HepG2 (cell line): Measurements from ENCODE around the gene PAK1IP1. TPM values are rescaled to one million over a fixed set of nuclear protein-coding genes. Genes with fewer than 3 reads are reported as not detected.

Source experiments
- ARID3A ChIP-seq: IDR thresholded peaks from 2 replicates; pipeline ENCODE4 v1.6.1; 2012; ENCODE audit warnings: low read depth, low read length, improper control_type of control experiment
- FOXO4 ChIP-seq: sonication (generic); formaldehyde crosslinking; conservative IDR thresholded peaks from 2 replicates; pipeline ENCODE4 v1.8.1; 2023; ENCODE audit warnings: missing genetic modification reagents
- KDM5B ChIP-seq: sonication (generic); formaldehyde crosslinking; IDR thresholded peaks from 2 replicates; pipeline ENCODE4 v1.4.0; 2020; ENCODE audit warnings: missing genetic modification reagents, mild to moderate bottlenecking, borderline replicate concordance
- KLF16 ChIP-seq, 2 experiments: sonication (generic) in 1 of 2; formaldehyde crosslinking in 1 of 2; IDR thresholded peaks; 2 replicates each; pipeline versions ENCODE4 v1.6.1 to v1.8.0; 2016 to 2023; ENCODE audit warnings: missing genetic modification reagents in 2 of 2, missing compliant biosample characterization in 1 of 2
- MBD4 ChIP-seq: IDR thresholded peaks from 2 replicates; pipeline ENCODE4 v1.6.1; 2012; ENCODE audit warnings: low read length, inconsistent platforms, borderline replicate concordance
- MTA3 ChIP-seq: sonication (generic); formaldehyde crosslinking; IDR thresholded peaks from 2 replicates; pipeline ENCODE4 v1.4.0; 2020; ENCODE audit warnings: missing genetic modification reagents
- MXD1 ChIP-seq: sonication (generic); formaldehyde crosslinking; IDR thresholded peaks from 2 replicates; pipeline ENCODE4 v1.4.0; 2020; ENCODE audit warnings: mild to moderate bottlenecking, missing genetic modification reagents
- PPARG ChIP-seq: conservative IDR thresholded peaks from 2 replicates; pipeline ENCODE4 v1.6.1; 2016; ENCODE audit warnings: missing biosample characterization, missing genetic modification reagents
- RAD51 ChIP-seq: fragments of 450-650 bp; IDR thresholded peaks from 2 replicates; pipeline ENCODE4 v1.6.1; 2016; ENCODE audit warnings: borderline replicate concordance
- RBAK ChIP-seq: sonication (generic); formaldehyde crosslinking; IDR thresholded peaks from 2 replicates; pipeline ENCODE4 v1.5.1; 2020; ENCODE audit warnings: mild to moderate bottlenecking, missing genetic modification reagents
- TERF1 ChIP-seq: sonication (generic); formaldehyde crosslinking; IDR thresholded peaks from 2 replicates; pipeline ENCODE4 v1.8.0; 2022; ENCODE audit warnings: mild to moderate bottlenecking, missing genetic modification reagents, moderate library complexity
- THAP11 ChIP-seq: IDR thresholded peaks from 2 replicates; pipeline ENCODE4 v1.6.1; 2016; ENCODE audit warnings: missing biosample characterization, missing genetic modification reagents
- THRA ChIP-seq: sonication (generic); formaldehyde crosslinking; IDR thresholded peaks from 2 replicates; pipeline ENCODE4 v1.4.0; 2020; ENCODE audit warnings: missing genetic modification reagents, borderline replicate concordance
- ZBTB42 ChIP-seq: sonication (generic); formaldehyde crosslinking; IDR thresholded peaks from 2 replicates; pipeline ENCODE4 v1.5.0; 2020; ENCODE audit warnings: mild to moderate bottlenecking, missing genetic modification reagents
- ZNF10 ChIP-seq: sonication (generic); formaldehyde crosslinking; IDR thresholded peaks from 2 replicates; pipeline ENCODE4 v1.4.0; 2020; ENCODE audit warnings: mild to moderate bottlenecking, low read depth, missing genetic modification reagents, borderline replicate concordance
- ZNF20 ChIP-seq: sonication (generic); formaldehyde crosslinking; IDR thresholded peaks from 2 replicates; pipeline ENCODE4 v1.4.0; 2020; ENCODE audit warnings: mild to moderate bottlenecking, moderate library complexity, missing genetic modification reagents
- ZNF382 ChIP-seq: sonication (generic); formaldehyde crosslinking; IDR thresholded peaks from 2 replicates; pipeline ENCODE4 v1.5.0; 2020; ENCODE audit warnings: missing genetic modification reagents, mild to moderate bottlenecking, borderline replicate concordance
- ZNF432 ChIP-seq: sonication (generic); formaldehyde crosslinking; IDR thresholded peaks from 2 replicates; pipeline ENCODE4 v1.5.0; 2020; ENCODE audit warnings: missing genetic modification reagents, mild to moderate bottlenecking, borderline replicate concordance
- ZNF562 ChIP-seq: sonication (generic); formaldehyde crosslinking; IDR thresholded peaks from 2 replicates; pipeline ENCODE4 v1.8.0; 2022; ENCODE audit warnings: missing genetic modification reagents, borderline replicate concordance
- ZNF597 ChIP-seq: sonication (generic); formaldehyde crosslinking; IDR thresholded peaks from 2 replicates; pipeline ENCODE4 v1.5.0; 2020; ENCODE audit warnings: missing genetic modification reagents
- ZNF790 ChIP-seq: sonication (generic); formaldehyde crosslinking; IDR thresholded peaks from 2 replicates; pipeline ENCODE4 v1.8.0; 2022; ENCODE audit warnings: missing genetic modification reagents, mild to moderate bottlenecking, borderline replicate concordance
- polyA plus RNA-seq, 8 experiments: library from polyadenylated mRNA; depleted of rRNA in 3 of 8; stranded (reverse) in 7 of 8; unstranded in 1 of 8; fragments of >200 nt; fragmentation: Illumina TruSeq in 4 of 8; extraction: Trizol in 4 of 8; gene quantifications; 2 replicates each; pipeline versions ENCODE4 v1.2.1 to v1.2.3, GENCODE V29; 2011 to 2016; ENCODE audit warnings: low read depth in 4 of 8, missing spikeins in 1 of 8, mixed read lengths in 1 of 8; ENCODE audit not compliant: insufficient read depth in 1 of 8
- total RNA-seq, 5 experiments: library from RNA; depleted of rRNA; stranded (reverse); fragments of >200 nt; fragmentation: Illumina TruSeq; extraction: Trizol; gene quantifications; 2 replicates each; pipeline ENCODE4 v1.2.3, GENCODE V29; 2016; ENCODE audit warnings: low read depth in 1 of 5

The PAK1IP1 gene
- total and polyA plus RNA-seq, 2 of the 13 experiments (the other 11 are each of a cell fraction or from before 2014, with no cell fraction given): 23.4 to 66.2 TPM

GRCh38 chr6:10747251-10747972 is 52.6 kb downstream of the PAK1IP1 start, which contains the start of gene TMEM14B (continued):
- TF ChIP-seq FOXO4 (CRISPR knock-in tag) (0 out of 2 replicates have a peak, but pooled peaks have one; percentile 5), ZNF10 (no peak), MXD1 (CRISPR knock-in tag) (peak; percentile 90; the same call in 1 of the 2 replicates), KLF16 (CRISPR knock-in tag; IDR thresholded peaks at IDR 0.05) (peak; percentile 31 to 80; a peak in 1 of 4 replicates), THRA (CRISPR knock-in tag) (peak; percentile 82), TERF1 (CRISPR knock-in tag) (0 out of 2 replicates have a peak, but pooled peaks have one; percentile 59), ZNF790 (no peak), PPARG (0 out of 2 replicates have a peak, but pooled peaks have one; percentile 39), MTA3 (CRISPR knock-in tag) (no peak), MBD4 (no peak), ZNF382 (CRISPR knock-in tag) (no peak), ZNF20 (peak; percentile 91), KDM5B (peak; percentile 97), ZNF432 (CRISPR knock-in tag) (no peak), THAP11 (CRISPR knock-in tag) (peak; percentile 88), RBAK (peak; percentile 54; the same call in 1 of the 2 replicates), ZNF562 (CRISPR knock-in tag) (no peak), ZBTB42 (CRISPR knock-in tag) (no peak), ARID3A (no peak), ZNF597 (no peak), RAD51 (no peak)
